HG03103 (cell line): ENCODE measurements around the gene COX5B.
"Not testable (repeated sequence)": the region's sequence is repeated elsewhere in the genome, so short reads cannot be mapped to it uniquely, and the experiment has no call there.

Source experiments
- ATAC-seq: cut with Tn5 transposase; IDR thresholded peaks from one replicate; pipeline ENCODE4 v1.9.1; 2021; ENCODE audit warnings: low read depth; ENCODE audit not compliant: unreplicated experiment

COX5B gene

GRCh38 chr2:97671526-97671925, 25.7 kb downstream of the COX5B start:
- ATAC-seq = no peak

- not testable (repeated sequence) for ATAC-seq
Measured at GRCh38 chr2:97672606-97673140, 26.8 kb downstream of the COX5B start.

GRCh38 chr2:97673182-97673914, 27.5 kb downstream of the COX5B start:
- no peak for ATAC-seq

DNA sequence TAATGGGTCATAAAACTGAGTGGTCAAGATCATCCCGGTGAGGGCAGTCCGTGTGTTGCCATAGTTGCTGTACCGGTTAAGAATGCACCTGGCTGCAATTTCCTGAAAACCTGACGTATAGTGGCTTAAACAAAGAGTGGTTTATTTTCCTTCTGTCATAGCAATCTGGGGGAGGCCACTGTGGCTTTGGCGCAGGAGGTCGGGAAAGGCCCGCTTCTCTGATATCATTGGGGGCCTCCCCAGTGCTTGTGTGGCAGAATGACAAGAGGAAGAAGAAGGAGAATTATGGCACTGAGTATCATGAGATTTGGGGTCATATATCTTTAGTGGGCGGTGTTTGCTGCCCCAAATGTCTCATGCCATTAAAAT, 28.0 kb downstream of the COX5B start:
- ATAC-seq = no peak

GRCh38 chr2:97675430-97676113, 29.7 kb downstream of the COX5B start:
- ATAC-seq = no peak

DNA sequence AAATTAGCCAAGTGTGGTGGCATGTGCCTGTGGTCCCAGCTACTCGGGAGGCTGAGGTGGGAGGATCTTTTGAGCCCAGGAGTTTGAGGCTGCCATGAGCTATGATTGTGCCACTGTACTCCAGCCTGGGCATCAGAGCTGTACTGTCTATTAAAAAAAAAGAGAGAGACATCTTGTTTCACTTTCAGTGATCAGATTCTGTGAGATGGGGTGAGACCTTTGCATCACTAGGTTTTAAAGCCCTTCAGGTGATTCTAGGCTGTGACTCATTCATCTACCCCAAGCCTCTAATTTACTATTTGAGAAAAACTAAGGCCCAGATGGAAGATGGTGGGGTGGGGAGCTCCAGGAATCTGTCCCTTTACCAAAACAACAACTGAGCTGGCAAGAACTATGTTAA, 30.8 kb downstream of the COX5B start:
- ATAC-seq = no peak

- ATAC-seq = no peak
Measured at GRCh38 chr2:97677480-97677879, 31.6 kb downstream of the COX5B start.

DNA sequence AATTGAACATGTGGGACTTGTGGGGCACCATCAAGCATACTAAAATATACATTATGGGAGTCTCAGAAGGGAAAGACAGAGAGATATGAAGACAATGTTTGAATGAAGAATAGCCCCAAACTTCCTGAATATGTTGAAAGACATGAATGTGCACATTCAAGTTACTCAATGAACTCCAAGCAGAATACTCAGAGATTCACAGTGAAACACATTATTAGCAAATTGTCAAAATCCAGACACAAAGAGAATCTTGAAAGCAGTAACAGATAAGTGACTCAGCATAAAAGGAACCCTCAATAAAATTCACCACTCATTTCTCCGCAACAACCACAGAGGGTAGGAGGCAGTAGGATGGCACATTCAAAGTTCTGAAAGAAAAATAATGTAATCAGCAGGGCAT, 32.4 kb downstream of the COX5B start:
- ATAC-seq = no peak

GRCh38 chr2:97687235-97687634, 41.4 kb downstream of the COX5B start:
- ATAC-seq = not testable (repeated sequence)

DNA sequence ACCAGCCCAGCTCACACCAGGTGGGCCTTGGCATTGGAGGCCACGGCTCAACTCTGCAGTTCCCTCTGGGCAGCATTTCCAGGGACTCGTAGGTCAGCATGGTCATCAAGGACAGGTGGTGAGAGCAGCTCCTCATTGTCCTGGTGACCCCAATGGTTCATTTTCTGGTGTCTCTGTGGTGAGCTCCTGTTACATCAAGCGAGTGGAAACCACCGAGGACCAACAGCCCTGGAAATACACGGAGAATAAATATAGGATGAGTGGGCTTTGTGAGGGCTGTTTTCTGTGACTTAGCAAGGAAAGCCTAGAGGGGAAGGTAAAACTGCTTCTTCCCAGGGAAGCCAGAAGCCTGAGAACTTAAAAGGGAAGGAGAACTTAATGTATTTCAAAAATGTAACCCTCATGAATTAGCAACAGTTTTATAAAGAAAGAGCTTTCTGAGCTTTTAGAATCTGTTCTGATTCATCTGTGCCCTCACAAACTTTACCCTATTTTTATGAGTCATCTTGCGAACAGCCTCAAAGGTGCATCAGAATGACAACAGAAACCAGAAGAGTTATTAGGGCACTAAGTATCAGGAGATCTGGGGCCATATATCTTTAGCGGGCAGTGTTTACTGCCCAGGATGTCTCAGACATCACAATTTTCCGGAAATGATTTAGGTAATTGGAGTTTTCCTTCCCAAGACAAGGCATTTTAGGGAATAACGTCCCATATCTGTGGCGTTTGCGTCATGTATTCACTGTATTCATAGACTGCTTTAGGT, 42.4 kb downstream of the COX5B start:
- no peak for ATAC-seq

GRCh38 chr2:97691166-97691565, 45.3 kb downstream of the COX5B start:
- no peak for ATAC-seq

DNA sequence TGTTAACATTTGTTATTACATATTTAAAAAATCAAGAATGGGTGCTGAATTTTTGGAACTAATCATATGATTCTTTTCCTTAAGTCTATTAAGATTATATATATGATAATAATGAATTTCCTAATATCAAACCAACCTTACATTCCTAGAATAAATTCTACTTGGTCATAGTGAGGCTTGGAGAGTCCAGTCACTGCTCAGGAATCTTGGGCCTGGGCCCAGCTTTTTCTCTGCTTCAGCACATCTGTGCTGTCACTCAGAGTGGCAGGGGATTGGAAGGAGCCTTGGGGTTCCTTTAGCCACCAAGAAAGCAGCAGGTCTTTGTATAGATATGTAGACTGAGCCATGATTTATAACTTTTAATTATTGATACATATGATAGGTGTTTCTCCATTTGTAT, 47.6 kb downstream of the COX5B start:
- ATAC-seq = no peak

DNA sequence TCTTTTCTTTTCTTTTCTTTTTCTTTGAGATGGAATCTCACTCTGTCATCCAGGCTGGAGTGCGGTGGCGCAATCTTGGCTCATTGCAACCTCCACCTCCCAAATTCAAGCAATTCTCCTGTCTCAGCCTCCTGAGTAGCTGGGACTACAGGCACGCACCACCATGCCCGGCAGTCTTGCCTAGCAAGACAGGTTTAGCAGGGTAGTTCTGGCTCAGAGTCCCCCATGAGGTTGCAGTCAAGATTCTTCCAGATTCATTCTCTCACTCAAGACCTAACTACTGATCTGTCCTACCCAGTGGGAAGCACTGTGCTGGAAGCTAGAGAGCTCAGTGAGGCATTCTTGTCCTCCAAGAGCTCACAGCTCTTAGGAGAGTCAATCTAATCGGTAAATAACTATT, 49.9 kb downstream of the COX5B start:
- no peak for ATAC-seq

GRCh38 chr2:97697252-97698235, 51.7 kb downstream of the COX5B start:
- ATAC-seq = no peak
